Hepatic stellate cell (primary cell): ENCODE data around the gene EHMT1.
"Not testable (repeated sequence)": the region's sequence is repeated elsewhere in the genome, so short reads cannot be mapped to it uniquely, and the experiment has no call there.

Experiments used
- DNase-seq: peaks from one replicate; pipeline ENCODE4 v3.0.0; 2011; ENCODE audit warnings: low spot score

The EHMT1 gene

GRCh38 chr9:137694962-137695875 is 76.4 kb downstream of the EHMT1 start:
- DNase-seq = peak; percentile 48

- no peak for DNase-seq
Observed at GRCh38 chr9:137696136-137696925, 77.5 kb downstream of the EHMT1 start.

- no peak for DNase-seq
Observed at GRCh38 chr9:137697193-137697592, 78.4 kb downstream of the EHMT1 start.

DNA sequence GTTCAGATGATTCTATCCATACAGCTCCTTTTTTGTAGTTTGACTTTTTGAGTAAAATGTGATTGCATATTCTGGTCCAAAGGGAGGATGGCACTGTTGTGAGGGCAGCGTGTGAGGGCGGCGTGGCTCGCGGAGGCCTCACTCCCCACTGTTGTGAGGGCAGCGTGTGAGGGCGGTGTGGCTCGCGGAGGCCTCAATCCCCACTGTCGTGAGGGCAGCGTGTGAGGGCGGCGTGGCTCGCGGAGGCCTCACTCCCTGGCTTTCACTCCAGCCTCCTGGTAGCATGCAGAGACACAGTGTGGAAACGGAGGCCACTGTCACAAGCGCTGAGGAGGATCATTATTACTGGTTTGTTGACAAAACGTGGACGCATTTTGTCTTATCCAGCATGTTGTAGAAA is 79.0 kb downstream of the EHMT1 start:
- DNase-seq = no peak

- DNase-seq = no peak
Observed at GRCh38 chr9:137700911-137701310, 82.1 kb downstream of the EHMT1 start.

DNA sequence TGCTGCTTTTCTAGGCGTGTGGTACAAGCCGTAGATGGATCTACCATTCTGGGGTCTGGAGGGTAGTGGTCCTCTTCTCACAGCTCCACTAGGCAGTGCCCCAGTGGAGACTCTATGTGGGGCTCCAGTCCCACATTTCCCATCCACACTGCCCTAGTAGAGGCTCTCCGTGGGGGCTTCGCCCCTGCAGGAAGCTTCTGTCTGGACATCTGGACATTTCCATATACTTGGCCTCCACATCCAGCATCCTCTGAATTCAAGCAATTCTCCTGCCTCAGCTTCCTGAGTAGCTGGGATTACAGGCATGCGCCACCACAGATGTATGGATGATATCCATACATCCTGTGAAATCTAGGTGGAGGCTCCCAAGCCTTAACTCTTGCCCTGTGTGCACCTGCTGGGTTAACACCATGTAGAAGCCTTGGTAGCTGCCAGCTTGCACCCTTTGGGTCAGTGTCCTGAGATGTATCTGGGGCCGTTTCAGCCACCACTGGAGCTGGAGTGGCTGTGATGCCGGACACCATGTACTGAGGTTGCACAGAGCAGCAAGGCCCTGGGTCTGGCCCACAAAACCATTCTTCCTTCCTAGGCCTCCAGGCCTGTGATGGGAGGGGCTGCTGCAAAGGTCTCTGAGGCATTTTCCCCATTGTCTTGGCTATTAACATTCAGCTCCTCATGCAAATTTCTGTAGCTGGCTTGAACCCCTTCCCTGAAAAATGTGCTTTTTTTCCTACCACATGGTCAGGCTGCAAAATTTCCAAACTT is 84.0 kb downstream of the EHMT1 start:
- DNase-seq = no peak

DNA sequence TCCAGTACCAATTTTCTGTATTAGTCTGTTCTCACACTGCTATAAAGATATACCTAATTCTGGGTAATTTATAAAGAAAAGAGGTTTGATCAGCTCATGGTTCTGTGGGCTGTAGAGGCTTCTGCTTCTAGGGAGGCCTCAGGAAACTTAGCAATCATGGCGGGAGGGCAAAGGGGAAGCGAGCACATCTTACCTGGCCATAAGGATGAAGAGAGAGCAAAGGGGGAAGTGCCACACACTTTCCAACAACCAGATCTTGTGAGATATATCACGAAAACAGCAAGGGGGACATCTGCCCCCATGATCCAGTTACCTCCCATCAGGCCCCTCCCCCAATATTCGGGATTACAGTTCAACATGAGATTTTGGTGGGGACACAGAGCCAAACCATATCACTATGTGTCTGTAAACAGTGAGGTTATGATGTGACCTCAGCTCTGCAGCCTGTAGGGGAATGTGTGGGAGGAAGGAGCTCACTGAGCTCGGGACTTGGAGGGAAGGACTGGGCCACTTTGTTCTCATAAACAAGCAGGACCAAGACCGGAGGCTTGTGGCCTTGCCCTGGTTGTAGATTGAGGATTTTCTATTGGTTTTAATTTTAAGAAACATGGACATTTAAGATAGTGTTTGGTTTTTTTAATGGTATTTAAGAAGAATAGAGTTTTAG is 85.2 kb downstream of the EHMT1 start:
- DNase-seq = no peak

DNA sequence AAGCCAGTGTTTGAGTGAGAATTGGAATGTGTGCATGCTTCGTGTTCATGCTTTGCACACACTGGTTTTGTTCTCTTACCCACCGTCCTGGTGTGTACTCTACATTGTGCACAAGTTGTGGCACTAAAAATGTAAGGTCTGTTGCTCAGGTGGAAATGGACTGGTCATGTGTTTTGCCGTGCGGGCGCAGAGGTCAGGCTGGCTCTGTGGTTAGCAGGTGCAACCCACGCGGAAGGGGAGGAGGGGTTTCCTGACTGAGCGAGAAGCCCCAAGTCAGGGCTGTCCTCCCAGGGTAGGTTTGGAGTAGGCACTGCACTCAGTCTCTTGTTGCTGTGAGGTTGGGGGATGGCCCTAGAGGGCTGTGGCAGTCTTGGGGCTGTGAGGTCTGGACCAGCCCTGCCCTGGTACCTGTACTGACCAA is 86.6 kb downstream of the EHMT1 start:
- DNase-seq = no peak

GRCh38 chr9:137705906-137706305 is 87.1 kb downstream of the EHMT1 start:
- DNase-seq = no peak

- no peak for DNase-seq
Observed at GRCh38 chr9:137707361-137707760, 88.6 kb downstream of the EHMT1 start.

- DNase-seq = no peak
Observed at GRCh38 chr9:137708590-137709284, 89.9 kb downstream of the EHMT1 start.

DNA sequence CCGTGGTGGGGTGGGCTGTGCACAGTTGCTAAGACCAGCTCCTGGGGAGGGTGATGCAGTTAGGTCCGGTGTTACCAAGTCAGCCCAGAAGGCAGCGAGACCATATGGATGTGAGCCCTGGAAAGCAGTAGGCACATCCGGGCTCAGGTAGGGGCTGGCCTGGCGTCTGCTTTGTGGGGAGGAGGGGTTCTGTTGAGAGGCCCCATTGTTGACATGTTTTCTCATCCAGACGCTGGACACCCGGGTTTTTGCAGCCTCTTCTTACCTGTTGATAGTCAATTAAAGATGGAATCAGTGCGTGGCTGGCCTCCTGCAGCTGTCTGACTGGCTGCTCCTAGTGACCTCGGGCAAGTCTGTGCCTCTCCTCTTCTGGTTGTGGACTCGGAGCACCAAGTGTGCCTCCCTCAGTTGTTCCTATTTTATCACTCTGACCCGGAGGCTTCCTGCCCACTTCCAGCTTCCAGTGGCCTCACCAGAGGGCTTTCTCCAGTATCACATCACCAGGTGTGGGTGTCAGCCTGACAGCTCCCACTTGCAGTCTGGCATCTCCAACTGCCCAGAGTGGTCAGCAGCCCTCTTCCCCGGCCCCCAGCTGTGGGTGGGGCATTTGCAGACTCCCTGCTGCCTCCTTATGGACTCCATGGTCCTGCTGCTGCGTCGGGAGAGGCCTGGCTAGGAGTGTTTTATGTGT is 90.8 kb downstream of the EHMT1 start:
- no peak for DNase-seq

DNA sequence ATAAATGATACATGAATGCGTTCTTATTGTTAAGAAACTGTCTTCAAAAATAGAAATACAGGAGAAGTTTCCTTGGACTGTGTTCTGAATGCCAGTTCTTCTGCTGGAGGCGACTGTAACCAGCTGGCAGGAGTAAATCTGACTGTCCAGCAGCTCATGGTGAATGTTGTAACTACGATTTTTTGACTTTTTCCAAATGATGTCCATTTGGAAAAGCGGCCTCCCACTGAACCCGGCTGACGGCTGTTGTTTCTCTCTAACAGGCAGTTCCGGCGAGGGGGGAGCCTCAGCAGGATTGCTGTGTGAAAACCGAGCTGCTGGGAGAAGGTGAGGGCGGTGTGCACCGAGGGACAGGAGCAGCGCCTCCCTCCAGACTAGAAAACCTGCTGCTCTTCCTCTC is 91.9 kb downstream of the EHMT1 start:
- DNase-seq = no peak

DNA sequence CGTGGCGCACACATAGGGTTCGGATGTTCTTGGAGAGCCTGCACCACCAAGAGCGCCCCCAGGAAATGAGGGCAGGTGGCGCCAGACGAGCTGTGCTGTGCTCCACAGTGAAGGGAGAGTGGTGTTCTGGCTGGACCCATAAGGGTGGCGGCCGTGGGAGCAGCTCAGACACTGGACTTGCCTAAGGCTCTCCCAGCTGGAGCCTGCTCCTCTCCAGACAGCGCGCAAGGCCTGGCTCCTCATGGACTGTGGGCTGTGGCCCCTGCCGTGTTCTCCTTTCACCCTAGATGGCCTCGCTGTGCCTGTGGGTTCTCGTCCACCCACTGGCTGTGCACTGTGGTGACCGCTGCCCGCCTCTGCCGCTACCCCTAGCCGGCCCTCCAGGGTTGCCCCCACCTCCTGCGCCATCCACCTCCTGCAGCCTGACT is 92.9 kb downstream of the EHMT1 start:
- DNase-seq = no peak

DNA sequence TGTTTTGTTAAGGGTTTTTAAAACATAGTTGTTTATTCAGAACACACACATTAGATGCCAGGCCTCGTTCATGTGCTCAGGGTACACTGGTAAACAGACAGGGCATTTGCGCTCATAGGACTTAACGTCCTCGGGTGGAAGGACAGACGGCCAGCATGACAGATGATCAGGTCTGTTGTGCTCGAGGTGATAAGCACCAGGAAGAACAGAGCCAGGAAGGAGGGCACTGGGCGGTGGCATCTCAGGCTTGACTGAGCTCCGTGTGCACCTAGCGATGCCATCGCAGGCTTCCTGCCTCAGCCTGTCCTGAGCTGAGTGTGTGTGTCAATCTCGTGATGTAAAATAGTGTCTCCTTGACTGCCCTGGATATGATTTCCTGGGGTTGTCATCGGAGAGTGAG is 96.5 kb downstream of the EHMT1 start:
- no peak for DNase-seq

DNA sequence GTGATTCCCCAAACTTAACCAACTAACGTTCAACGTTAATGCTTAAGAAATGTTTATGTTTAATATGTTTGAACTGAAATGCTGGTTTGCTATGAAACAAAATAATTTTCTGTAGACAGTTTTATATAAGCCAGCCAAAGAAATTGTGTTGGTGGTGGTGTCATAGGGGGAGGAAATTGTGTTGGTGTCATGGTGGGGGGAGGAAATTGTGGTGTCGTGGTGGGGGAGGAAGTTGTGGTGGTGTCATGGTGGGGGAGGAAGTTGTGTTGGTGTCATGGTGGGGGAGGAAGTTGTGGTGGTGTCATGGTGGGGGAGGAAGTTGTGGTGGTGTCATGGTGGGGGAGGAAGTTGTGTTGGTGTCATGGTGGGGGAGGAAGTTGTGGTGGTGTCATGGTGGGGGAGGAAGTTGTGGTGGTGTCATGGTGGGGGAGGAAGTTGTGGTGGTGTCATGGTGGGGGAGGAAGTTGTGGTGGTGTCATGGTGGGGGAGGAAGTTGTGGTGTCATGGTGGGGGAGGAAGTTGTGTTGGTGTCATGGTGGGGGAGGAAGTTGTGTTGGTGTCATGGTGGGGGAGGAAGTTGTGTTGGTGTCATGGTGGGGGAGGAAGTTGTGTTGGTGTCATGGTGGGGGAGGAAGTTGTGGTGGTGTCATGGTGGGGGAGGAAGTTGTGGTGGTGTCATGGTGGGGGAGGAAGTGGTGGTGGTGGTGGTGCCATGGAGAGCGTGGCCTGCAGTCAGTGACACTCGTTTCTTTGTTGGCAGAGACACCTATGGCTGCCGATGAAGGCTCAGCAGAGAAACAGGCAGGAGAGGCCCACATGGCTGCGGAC is 97.3 kb downstream of the EHMT1 start:
- not testable (repeated sequence) for DNase-seq

GRCh38 chr9:137716694-137717287 is 98.0 kb downstream of the EHMT1 start:
- DNase-seq = no peak

GRCh38 chr9:137717776-137718327 is 99.0 kb downstream of the EHMT1 start:
- DNase-seq = no peak

GRCh38 chr9:137719194-137719593 is 100.4 kb downstream of the EHMT1 start:
- no peak for DNase-seq
